IMR-90 (cell line): ENCODE measurements around the gene OR2T29. TPM values are rescaled to one million over a fixed set of nuclear protein-coding genes. Genes with fewer than 3 reads are reported as not detected.
"Not testable (repeated sequence)": the region's sequence is repeated elsewhere in the genome, so short reads cannot be mapped to it uniquely, and the experiment has no call there.

Source experiments
- ATAC-seq: fragments of 200-7000 bp; cut with Tn5 transposase; 2 replicates; pipeline ENCODE4 v1.9.1; 2020; ENCODE audit warnings: low read depth, mild to moderate bottlenecking, moderate library complexity
- BruUV-seq: library from RNA; stranded (reverse); fragments of 400-500 nt; replicated peaks from 2 replicates; lab custom pipeline; 2021; lab: Mats Ljungman, UMichigan
- CTCF ChIA-PET: fragments of 300-600 bp; formaldehyde crosslinking; extraction: SDS; loops from one replicate; lab custom pipeline; 2021; ENCODE audit warnings: antibody characterized with exemption; lab: Yijun Ruan, JAX
- POLR2A ChIA-PET: fragments of 300-600 bp; sonication (Branson Sonifier 250); formaldehyde crosslinking; loops from one replicate; lab custom pipeline; 2022; ENCODE audit warnings: antibody characterized with exemption; ENCODE audit not compliant: unreplicated experiment; lab: Charles Lee
- DNase-seq: peaks from one replicate; pipeline ENCODE4 v3.0.0; 2013
- H2AFZ ChIP-seq: replicated peaks from 2 replicates; pipeline ENCODE3; 2013; ENCODE audit warnings: low read length, mild to moderate bottlenecking; ENCODE audit not compliant: poor library complexity
- H2AK5ac ChIP-seq: 2 replicates; pipeline ENCODE4 v1.6.1; 2013; ENCODE audit warnings: low read depth, low read length, inconsistent platforms
- H2AK9ac ChIP-seq: replicated peaks from 2 replicates; pipeline ENCODE3; 2013; ENCODE audit warnings: mild to moderate bottlenecking, low read depth, low read length, moderate library complexity; ENCODE audit not compliant: poor library complexity
- H2BK120ac ChIP-seq: 2 replicates; pipeline ENCODE4 v1.6.1; 2013; ENCODE audit warnings: low read depth, low read length, inconsistent platforms
- H2BK15ac ChIP-seq: 3 replicates; pipeline ENCODE4 v1.6.1; 2013; ENCODE audit warnings: low read depth, low read length, inconsistent platforms
- H2BK20ac ChIP-seq: 2 replicates; pipeline ENCODE4 v1.6.1; 2013; ENCODE audit warnings: low read depth, mild to moderate bottlenecking, inconsistent platforms, low read length, moderate library complexity
- H2BK5ac ChIP-seq: 2 replicates; pipeline ENCODE4 v1.6.1; 2013; ENCODE audit warnings: mild to moderate bottlenecking, low read depth, low read length, inconsistent platforms; ENCODE audit not compliant: poor library complexity, severe bottlenecking
- H3K14ac ChIP-seq: replicated peaks from 2 replicates; pipeline ENCODE4 v1.6.1; 2013; ENCODE audit warnings: low read depth, low read length, inconsistent platforms
- H3K18ac ChIP-seq: 2 replicates; pipeline ENCODE4 v1.6.1; 2013; ENCODE audit warnings: low read depth, low read length, control low read depth
- H3K23ac ChIP-seq: 2 replicates; pipeline ENCODE4 v1.6.1; 2013; ENCODE audit warnings: low read depth, low read length, inconsistent platforms
- H3K27ac ChIP-seq: 2 replicates; pipeline ENCODE4 v1.5.1; 2013; ENCODE audit warnings: mild to moderate bottlenecking, control low read depth, low read length; ENCODE audit not compliant: insufficient read depth
- H3K27me3 ChIP-seq: 2 replicates; pipeline ENCODE4 v1.6.1; 2013; ENCODE audit warnings: low read length; ENCODE audit not compliant: control insufficient read depth, insufficient read depth
- H3K36me3 ChIP-seq: 2 replicates; pipeline ENCODE4 v1.6.1; 2013; ENCODE audit warnings: low read length, mixed read lengths; ENCODE audit not compliant: control insufficient read depth, insufficient read depth
- H3K4ac ChIP-seq: 2 replicates; pipeline ENCODE4 v1.6.1; 2013; ENCODE audit warnings: low read depth, low read length, inconsistent platforms
- H3K4me1 ChIP-seq: 2 replicates; pipeline ENCODE4 v1.6.1; 2013; ENCODE audit warnings: low read length, mixed read lengths; ENCODE audit not compliant: control insufficient read depth, insufficient read depth
- H3K4me2 ChIP-seq: 2 replicates; pipeline ENCODE4 v1.6.1; 2013; ENCODE audit warnings: low read depth, mild to moderate bottlenecking, control low read depth, low read length, moderate library complexity
- H3K4me3 ChIP-seq: 2 replicates; pipeline ENCODE4 v1.5.1; 2013; ENCODE audit warnings: low read depth, mild to moderate bottlenecking, control low read depth, low read length, moderate library complexity; ENCODE audit not compliant: insufficient read depth
- H3K56ac ChIP-seq: 2 replicates; pipeline ENCODE4 v1.6.1; 2013; ENCODE audit warnings: low read length, inconsistent platforms; ENCODE audit not compliant: insufficient read depth; ENCODE audit errors: extremely low read depth
- H3K79me1 ChIP-seq, 2 experiments: 2 replicates each; pipeline ENCODE4 v1.6.1; 2013; ENCODE audit warnings: low read length in 2 of 2, inconsistent platforms in 1 of 2, low read depth in 1 of 2
- H3K9ac ChIP-seq: 2 replicates; pipeline ENCODE4 v1.6.1; 2013; ENCODE audit warnings: low read depth, low read length, control low read depth
- H3K9me1 ChIP-seq: 2 replicates; pipeline ENCODE4 v1.6.1; 2013; ENCODE audit warnings: low read length, inconsistent platforms; ENCODE audit not compliant: insufficient read depth
- H3K9me3 ChIP-seq: 2 replicates; pipeline ENCODE4 v1.6.1; 2013; ENCODE audit warnings: low read length; ENCODE audit not compliant: control insufficient read depth, insufficient read depth
- H4K20me1 ChIP-seq: 2 replicates; pipeline ENCODE4 v1.6.1; 2013; ENCODE audit warnings: low read length, inconsistent platforms; ENCODE audit not compliant: insufficient read depth
- H4K5ac ChIP-seq: 2 replicates; pipeline ENCODE4 v1.6.1; 2013; ENCODE audit warnings: mild to moderate bottlenecking, low read depth, low read length, control low read depth
- H4K8ac ChIP-seq, 2 experiments: 2 replicates each; pipeline ENCODE4 v1.6.1; 2013; ENCODE audit warnings: low read depth in 2 of 2, low read length in 2 of 2, control low read depth in 1 of 2, inconsistent platforms in 1 of 2
- H4K91ac ChIP-seq: 2 replicates; pipeline ENCODE4 v1.6.1; 2013; ENCODE audit warnings: low read depth, low read length, inconsistent platforms; ENCODE audit not compliant: insufficient read depth
- WGBS, 2 experiments: methylation state at CpG; one replicate each; pipeline versions ENCODE4 v1.1.5 to v1.1.7; 2013; ENCODE audit warnings: missing lambda C conversion rate in 2 of 2; ENCODE audit not compliant: insufficient read length in 1 of 2; ENCODE audit errors: extremely low coverage in 2 of 2; 5-methylcytosine and 5-hydroxymethylcytosine counted together
- dilution Hi-C: fragments of 300-500 bp; cut with HindIII; formaldehyde crosslinking; loops from one replicate; pipeline ENCODE4 v1.14.3; 2018; ENCODE audit warnings: low sequenced_read_pairs; ENCODE audit not compliant: unreplicated experiment
- in situ Hi-C: fragments of 300-500 bp; cut with MboI; formaldehyde crosslinking; loops from 3 replicates; pipeline ENCODE4 v1.14.3; 2019; ENCODE audit warnings: low sequenced_read_pairs, inconsistent platforms, mixed read lengths
- intact Hi-C: fragments of 100-400 bp; cut with micrococcal nuclease; formaldehyde crosslinking; loops from 2 replicates; pipeline ENCODE4 v1.10.0; 2022
- polyA plus RNA-seq, 3 experiments: library from polyadenylated mRNA; depleted of rRNA; stranded (reverse); fragments of >200 nt; gene quantifications; 2 replicates each; pipeline ENCODE4 v1.2.3, GENCODE V29; 2012; ENCODE audit warnings: low replicate concordance in 1 of 3
- total RNA-seq: library from RNA; depleted of rRNA; stranded (reverse); fragments of >200 nt; gene quantifications from 2 replicates; pipeline ENCODE4 v1.2.3, GENCODE V29; 2012

Gene OR2T29
- total and polyA plus RNA-seq, 2 of the 4 experiments (the other 2 are of a cell fraction) = not detected

GRCh38 chr1:248574657-248575056 is 12.1 kb upstream of the OR2T29 start, which contains the start of gene OR2T34:
OR2T34 (minus strand) TSS chr1:248574757; CDS start chr1:248574757, 0 bp downstream.
- H3K27me3 ChIP-seq, DNase-seq, H3K36me3 ChIP-seq, H3K4ac ChIP-seq, BruUV-seq, H3K18ac ChIP-seq, H4K20me1 ChIP-seq, H4K91ac ChIP-seq, in situ Hi-C loops, intact Hi-C loops, H2BK120ac ChIP-seq, H3K9ac ChIP-seq, H2BK15ac ChIP-seq, H3K56ac ChIP-seq, H4K8ac ChIP-seq, dilution Hi-C loops, H2AK9ac ChIP-seq, H2AK5ac ChIP-seq, H3K14ac ChIP-seq, CTCF ChIA-PET, H2AFZ ChIP-seq, H3K9me3 ChIP-seq, H3K23ac ChIP-seq, H3K79me1 ChIP-seq, ATAC-seq, H2BK20ac ChIP-seq, H3K4me1 ChIP-seq, H3K4me3 ChIP-seq, H3K9me1 ChIP-seq, H4K5ac ChIP-seq, H3K4me2 ChIP-seq, H3K27ac ChIP-seq, H2BK5ac ChIP-seq, POLR2A ChIA-PET: not testable (repeated sequence)
- no CpG with 5 or more reads among the region's 3 CpGs for WGBS, 2 experiments

GRCh38 chr1:248573856-248574255 is 11.3 kb upstream of the OR2T29 start:
- H3K36me3 ChIP-seq, H3K9me1 ChIP-seq, H3K9ac ChIP-seq, POLR2A ChIA-PET, H3K4ac ChIP-seq, BruUV-seq, H4K20me1 ChIP-seq, H2AFZ ChIP-seq, intact Hi-C loops, H3K56ac ChIP-seq, H3K14ac ChIP-seq, H3K27me3 ChIP-seq, H2BK5ac ChIP-seq, H3K27ac ChIP-seq, H3K4me1 ChIP-seq, H2AK9ac ChIP-seq, in situ Hi-C loops, H3K4me2 ChIP-seq, H3K79me1 ChIP-seq, H3K4me3 ChIP-seq, H4K5ac ChIP-seq, ATAC-seq, H2AK5ac ChIP-seq, DNase-seq, H3K18ac ChIP-seq, CTCF ChIA-PET, dilution Hi-C loops, H2BK20ac ChIP-seq, H2BK120ac ChIP-seq, H3K23ac ChIP-seq, H4K91ac ChIP-seq, H4K8ac ChIP-seq, H3K9me3 ChIP-seq, H2BK15ac ChIP-seq: not testable (repeated sequence)
- no CpG with 5 or more reads among the region's 8 CpGs for WGBS, 2 experiments
